ENCODE data around the gene MIER3.
"Not testable (repeated sequence)": the region's sequence is repeated elsewhere in the genome, so short reads cannot be mapped to it uniquely, and the experiment has no call there.

DNA sequence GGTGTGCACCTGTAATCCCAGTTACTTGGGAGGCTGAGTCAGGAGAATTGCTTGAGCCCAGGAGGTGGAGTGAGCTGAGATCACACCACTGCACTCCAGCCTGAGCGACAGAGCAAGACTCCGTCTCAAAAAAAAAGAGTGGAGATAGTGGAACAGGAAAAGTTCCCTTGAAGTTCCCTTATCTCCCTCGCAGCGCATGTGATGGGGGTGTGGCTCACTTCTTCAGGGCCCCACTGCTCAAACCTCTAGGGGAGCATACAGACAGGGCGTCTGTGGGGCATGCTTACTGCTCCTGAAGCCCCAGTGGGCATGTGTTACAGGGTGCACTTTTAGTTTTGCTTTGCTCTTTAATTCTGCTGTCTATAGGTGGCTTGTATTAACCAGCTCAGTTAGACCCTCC lies 27.6 kb upstream of the MIER3 start:
- TF ChIP-seq POLR2A (IDR thresholded peaks at IDR 0.05): not testable (repeated sequence)
- TF ChIP-seq, protein P1, sequence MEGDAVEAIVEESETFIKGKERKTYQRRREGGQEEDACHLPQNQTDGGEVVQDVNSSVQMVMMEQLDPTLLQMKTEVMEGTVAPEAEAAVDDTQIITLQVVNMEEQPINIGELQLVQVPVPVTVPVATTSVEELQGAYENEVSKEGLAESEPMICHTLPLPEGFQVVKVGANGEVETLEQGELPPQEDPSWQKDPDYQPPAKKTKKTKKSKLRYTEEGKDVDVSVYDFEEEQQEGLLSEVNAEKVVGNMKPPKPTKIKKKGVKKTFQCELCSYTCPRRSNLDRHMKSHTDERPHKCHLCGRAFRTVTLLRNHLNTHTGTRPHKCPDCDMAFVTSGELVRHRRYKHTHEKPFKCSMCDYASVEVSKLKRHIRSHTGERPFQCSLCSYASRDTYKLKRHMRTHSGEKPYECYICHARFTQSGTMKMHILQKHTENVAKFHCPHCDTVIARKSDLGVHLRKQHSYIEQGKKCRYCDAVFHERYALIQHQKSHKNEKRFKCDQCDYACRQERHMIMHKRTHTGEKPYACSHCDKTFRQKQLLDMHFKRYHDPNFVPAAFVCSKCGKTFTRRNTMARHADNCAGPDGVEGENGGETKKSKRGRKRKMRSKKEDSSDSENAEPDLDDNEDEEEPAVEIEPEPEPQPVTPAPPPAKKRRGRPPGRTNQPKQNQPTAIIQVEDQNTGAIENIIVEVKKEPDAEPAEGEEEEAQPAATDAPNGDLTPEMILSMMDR (IDR thresholded peaks at IDR 0.05 in 4 of 5, conservative IDR thresholded peaks at IDR 0.05 in 1 of 5): not testable (repeated sequence)
